Measurements from ENCODE around the gene LRRC2. TPM values are rescaled to one million over a fixed set of nuclear protein-coding genes. Genes with fewer than 3 reads are reported as not detected.

LRRC2 gene
- total and polyA plus RNA-seq, 9 of the 15 experiments (the other 6 are each of a cell fraction or from before 2014, with no cell fraction given), result 0.01 to 0.04 (median 0.03) TPM; not detected in 5

DNA sequence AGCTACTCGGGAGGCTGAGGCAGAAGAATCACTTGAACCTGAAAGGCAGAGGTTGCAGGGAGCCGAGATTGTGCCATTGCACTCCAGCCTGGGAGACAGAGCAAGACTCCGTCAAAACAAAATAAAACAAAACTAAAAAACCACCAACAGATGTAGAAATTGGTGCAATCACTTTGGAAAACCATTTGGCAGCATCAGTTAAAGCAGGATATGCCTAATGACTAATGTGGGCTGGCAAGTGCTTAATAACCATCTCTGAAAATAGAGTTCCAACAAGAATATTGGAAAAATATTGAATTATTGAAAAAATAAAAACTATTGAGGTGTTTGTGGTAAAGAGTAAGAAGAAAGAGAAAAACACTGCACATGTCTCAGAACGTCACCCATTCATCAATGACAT lies 84.5 kb downstream of the LRRC2 start:
- Histone ChIP-seq H3K9me1 (ENCODE audit: control insufficient read depth, insufficient read depth, low read length) (no peaks in the 10 kb centered on the region), H3K4me3 (no peak overlapping the region), H3K9ac (ENCODE audit: insufficient read depth in 1 of 2, low read depth in 2 of 2, low read length in 2 of 2) (no peak overlapping the region), H3K4me2 (ENCODE audit: insufficient read depth, low read length) (no peak overlapping the region), H2AFZ (ENCODE audit: low read depth, low read length) (no peak overlapping the region), H3K4me1 (replicated peaks in 1 of 2; ENCODE audit: control insufficient read depth in 2 of 2, insufficient read depth in 2 of 2, low read length in 2 of 2) (peaks cover 0 to 7% of the 10 kb centered on the region in 2 experiments; a peak in 2 of 5 replicates), H3K27ac (ENCODE audit: extremely low read depth, low read depth, low read length) (no peak overlapping the region), H3K9me3 (replicated peaks; ENCODE audit: control insufficient read depth, insufficient read depth, low read depth, low read length) (no peaks in the 10 kb centered on the region), H3K27me3 (ENCODE audit: control insufficient read depth in 2 of 2, insufficient read depth in 2 of 2, low read length in 2 of 2) (peaks cover 24 to 38% of the 10 kb centered on the region in 2 experiments), H4K20me1 (replicated peaks; ENCODE audit: control insufficient read depth, insufficient read depth, low read length) (no peaks in the 10 kb centered on the region), H3K79me2 (ENCODE audit: control insufficient read depth, insufficient read depth, low read length) (no peaks in the 10 kb centered on the region), H3K36me3 (ENCODE audit: control insufficient read depth, insufficient read depth, low read length) (no peaks in the 10 kb centered on the region)
- in situ Hi-C loops (cut with MboI) (loop anchor here (5.0 kb wide), 1 partner anchor 156 kb away; no protein-coding TSS in a partner anchor), intact Hi-C loops (cut with micrococcal nuclease) (no loop called here)
- 0% methylated on average over 4 of the region's 4 CpGs for WGBS (ENCODE audit: insufficient coverage, low coverage, missing lambda C conversion rate)
- ChIA-PET POLR2A (interaction anchor here (0.9 kb wide), 1 partner anchor 28 kb away, joined by 3 read pairs; no protein-coding TSS in a partner anchor), CTCF (ENCODE audit: low intra/inter-chr PET ratio) (no interaction called here)
- no peak for ATAC-seq
- TF ChIP-seq SNRNP70 (optimal IDR thresholded peaks at IDR 0.05; ENCODE audit: low read depth, low read length) (no peak), ARID2 (IDR thresholded peaks at IDR 0.05) (no peak), ZNF766 (CRISPR knock-in tag; conservative IDR thresholded peaks at IDR 0.05) (no peak), RNF2 (IDR thresholded peaks at IDR 0.05) (no peak)
- DNase-seq (ENCODE audit: extremely low read depth in 1 of 4, low spot score in 3 of 4), result no peak
- no peak for FAIRE-seq
- BruUV-seq (replicated peaks), result no TSS peak

DNA sequence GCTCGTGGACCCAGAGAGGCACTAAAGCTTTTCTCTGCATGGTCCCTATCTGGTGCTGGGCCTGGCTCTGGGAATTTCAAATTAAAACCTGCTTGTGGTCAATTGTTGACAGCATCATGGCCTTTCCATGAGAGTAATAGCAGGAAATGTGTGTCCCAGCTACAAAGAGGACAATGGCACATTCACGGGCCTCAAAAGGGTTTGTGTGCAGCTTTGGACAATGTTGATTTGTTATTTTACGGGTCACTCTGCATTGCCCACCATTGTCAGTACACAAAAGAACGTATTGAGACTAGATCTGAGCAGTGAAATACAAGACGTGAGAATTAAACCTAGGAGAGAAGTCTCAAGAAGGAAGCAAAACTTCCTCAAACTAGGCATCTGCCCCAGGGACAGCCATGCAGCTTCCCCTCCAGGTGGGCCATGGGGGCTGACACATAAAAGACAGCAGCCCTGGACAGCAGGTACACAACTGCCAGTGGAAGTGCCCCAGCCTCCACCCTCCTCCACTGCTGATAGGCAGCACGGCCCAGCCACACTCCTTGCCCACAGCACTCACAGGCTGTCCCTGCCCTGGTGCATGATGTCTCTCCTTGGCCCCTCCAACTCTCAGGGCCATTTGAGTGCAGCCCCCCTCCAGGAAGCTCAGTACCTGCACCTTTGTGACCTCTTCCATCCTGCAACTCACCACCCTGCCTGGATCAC lies 85.5 kb downstream of the LRRC2 start:
- DNase-seq (ENCODE audit: extremely low read depth in 1 of 4, low spot score in 3 of 4), result no peak
- ChIA-PET POLR2A (interaction anchor here (0.9 kb wide), 1 partner anchor 29 kb away, joined by 3 read pairs; no protein-coding TSS in a partner anchor), CTCF (ENCODE audit: low intra/inter-chr PET ratio) (no interaction called here)
- no peak overlapping the region for H3K4me2 ChIP-seq (ENCODE audit: insufficient read depth, low read length)
- under 1% methylated on average over 6 of the region's 6 CpGs for WGBS (ENCODE audit: insufficient coverage, low coverage, missing lambda C conversion rate)
- BruUV-seq (replicated peaks), result no TSS peak
- H3K9ac ChIP-seq (ENCODE audit: insufficient read depth in 1 of 2, low read depth in 2 of 2, low read length in 2 of 2), result no peak overlapping the region
- H3K9me1 ChIP-seq (ENCODE audit: control insufficient read depth, insufficient read depth, low read length), result no peaks in the 10 kb centered on the region
- intact Hi-C loops (cut with micrococcal nuclease) (no loop called here), in situ Hi-C loops (cut with MboI) (loop anchor here (5.0 kb wide), 1 partner anchor 157 kb away; no protein-coding TSS in a partner anchor)
- no peak overlapping the region for H2AFZ ChIP-seq (ENCODE audit: low read depth, low read length)
- no peak for FAIRE-seq
- H3K4me3 ChIP-seq, result no peak overlapping the region
- peaks cover 24 to 38% of the 10 kb centered on the region in 2 experiments for H3K27me3 ChIP-seq (ENCODE audit: control insufficient read depth in 2 of 2, insufficient read depth in 2 of 2, low read length in 2 of 2)
- no peaks in the 10 kb centered on the region for H3K9me3 ChIP-seq (replicated peaks; ENCODE audit: control insufficient read depth, insufficient read depth, low read depth, low read length)
- no peaks in the 10 kb centered on the region for H3K36me3 ChIP-seq (ENCODE audit: control insufficient read depth, insufficient read depth, low read length)
- H3K4me1 ChIP-seq (replicated peaks in 1 of 2; ENCODE audit: control insufficient read depth in 2 of 2, insufficient read depth in 2 of 2, low read length in 2 of 2), result peaks cover 0 to 7% of the 10 kb centered on the region in 2 experiments; a peak in 2 of 5 replicates
- no peak for ATAC-seq
- H3K79me2 ChIP-seq (ENCODE audit: control insufficient read depth, insufficient read depth, low read length), result no peaks in the 10 kb centered on the region
- no peaks in the 10 kb centered on the region for H4K20me1 ChIP-seq (replicated peaks; ENCODE audit: control insufficient read depth, insufficient read depth, low read length)
- H3K27ac ChIP-seq (ENCODE audit: extremely low read depth, low read depth, low read length), result no peak overlapping the region
- TF ChIP-seq MCM3 (IDR thresholded peaks at IDR 0.05), result no peak
- no peak for TF ChIP-seq RBFOX2 (IDR thresholded peaks at IDR 0.05; ENCODE audit: low read depth, low read length)
- TF ChIP-seq, protein P1, sequence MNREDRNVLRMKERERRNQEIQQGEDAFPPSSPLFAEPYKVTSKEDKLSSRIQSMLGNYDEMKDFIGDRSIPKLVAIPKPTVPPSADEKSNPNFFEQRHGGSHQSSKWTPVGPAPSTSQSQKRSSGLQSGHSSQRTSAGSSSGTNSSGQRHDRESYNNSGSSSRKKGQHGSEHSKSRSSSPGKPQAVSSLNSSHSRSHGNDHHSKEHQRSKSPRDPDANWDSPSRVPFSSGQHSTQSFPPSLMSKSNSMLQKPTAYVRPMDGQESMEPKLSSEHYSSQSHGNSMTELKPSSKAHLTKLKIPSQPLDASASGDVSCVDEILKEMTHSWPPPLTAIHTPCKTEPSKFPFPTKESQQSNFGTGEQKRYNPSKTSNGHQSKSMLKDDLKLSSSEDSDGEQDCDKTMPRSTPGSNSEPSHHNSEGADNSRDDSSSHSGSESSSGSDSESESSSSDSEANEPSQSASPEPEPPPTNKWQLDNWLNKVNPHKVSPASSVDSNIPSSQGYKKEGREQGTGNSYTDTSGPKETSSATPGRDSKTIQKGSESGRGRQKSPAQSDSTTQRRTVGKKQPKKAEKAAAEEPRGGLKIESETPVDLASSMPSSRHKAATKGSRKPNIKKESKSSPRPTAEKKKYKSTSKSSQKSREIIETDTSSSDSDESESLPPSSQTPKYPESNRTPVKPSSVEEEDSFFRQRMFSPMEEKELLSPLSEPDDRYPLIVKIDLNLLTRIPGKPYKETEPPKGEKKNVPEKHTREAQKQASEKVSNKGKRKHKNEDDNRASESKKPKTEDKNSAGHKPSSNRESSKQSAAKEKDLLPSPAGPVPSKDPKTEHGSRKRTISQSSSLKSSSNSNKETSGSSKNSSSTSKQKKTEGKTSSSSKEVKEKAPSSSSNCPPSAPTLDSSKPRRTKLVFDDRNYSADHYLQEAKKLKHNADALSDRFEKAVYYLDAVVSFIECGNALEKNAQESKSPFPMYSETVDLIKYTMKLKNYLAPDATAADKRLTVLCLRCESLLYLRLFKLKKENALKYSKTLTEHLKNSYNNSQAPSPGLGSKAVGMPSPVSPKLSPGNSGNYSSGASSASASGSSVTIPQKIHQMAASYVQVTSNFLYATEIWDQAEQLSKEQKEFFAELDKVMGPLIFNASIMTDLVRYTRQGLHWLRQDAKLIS (CRISPR knock-in tag; IDR thresholded peaks at IDR 0.05), result no peak
